ENCODE measurements around the gene ASB2. TPM values are rescaled to one million over a fixed set of nuclear protein-coding genes. Genes with fewer than 3 reads are reported as not detected.

Gene ASB2, protein sequence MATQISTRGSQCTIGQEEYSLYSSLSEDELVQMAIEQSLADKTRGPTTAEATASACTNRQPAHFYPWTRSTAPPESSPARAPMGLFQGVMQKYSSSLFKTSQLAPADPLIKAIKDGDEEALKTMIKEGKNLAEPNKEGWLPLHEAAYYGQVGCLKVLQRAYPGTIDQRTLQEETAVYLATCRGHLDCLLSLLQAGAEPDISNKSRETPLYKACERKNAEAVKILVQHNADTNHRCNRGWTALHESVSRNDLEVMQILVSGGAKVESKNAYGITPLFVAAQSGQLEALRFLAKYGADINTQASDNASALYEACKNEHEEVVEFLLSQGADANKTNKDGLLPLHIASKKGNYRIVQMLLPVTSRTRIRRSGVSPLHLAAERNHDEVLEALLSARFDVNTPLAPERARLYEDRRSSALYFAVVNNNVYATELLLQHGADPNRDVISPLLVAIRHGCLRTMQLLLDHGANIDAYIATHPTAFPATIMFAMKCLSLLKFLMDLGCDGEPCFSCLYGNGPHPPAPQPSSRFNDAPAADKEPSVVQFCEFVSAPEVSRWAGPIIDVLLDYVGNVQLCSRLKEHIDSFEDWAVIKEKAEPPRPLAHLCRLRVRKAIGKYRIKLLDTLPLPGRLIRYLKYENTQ
- 100 to 1,000 TPM; 115 to 141 (median 126) TPM for total RNA-seq
- polyA plus RNA-seq: 112 TPM
- long read RNA-seq, donor 1, transcript ASB2-202 (3 exons, 2,168 nt): minor isoform, 16 of 328 reads
- long read RNA-seq, donor 1, transcript ASB2-203 (10 exons, 2,842 nt): major isoform, 218 of 328 reads
- long read RNA-seq, donor 1, transcript ASB2-201 (8 exons, 2,743 nt): minor isoform, 9 of 328 reads
- long read RNA-seq, donor 1, partial matches to known transcripts: 50 of 328 reads
- long read RNA-seq, donor 1, other reads (novel, unspliced or antisense): 35 of 328 reads
- long read RNA-seq, donor 2, transcript ASB2-202 (3 exons, 2,168 nt): minor isoform, 13 of 240 reads
- long read RNA-seq, donor 2, transcript ASB2-203 (10 exons, 2,842 nt): major isoform, 164 of 240 reads
- long read RNA-seq, donor 2, transcript ASB2-201 (8 exons, 2,743 nt): minor isoform, 8 of 240 reads
- long read RNA-seq, donor 2, partial matches to known transcripts: 29 of 240 reads
- long read RNA-seq, donor 2, other reads (novel, unspliced or antisense): 26 of 240 reads
- long read RNA-seq, donor 3, transcript ASB2-203 (10 exons, 2,842 nt): major isoform, 825 of 1,141 reads
- long read RNA-seq, donor 3, transcript ASB2-202 (3 exons, 2,168 nt): minor isoform, 8 of 1,141 reads
- long read RNA-seq, donor 3, transcript ASB2-201 (8 exons, 2,743 nt): minor isoform, 30 of 1,141 reads
- long read RNA-seq, donor 3, partial matches to known transcripts: 124 of 1,141 reads
- long read RNA-seq, donor 3, other reads (novel, unspliced or antisense): 154 of 1,141 reads
- long read RNA-seq, donor 4, transcript ASB2-203 (10 exons, 2,842 nt): major isoform, 111 of 160 reads
- long read RNA-seq, donor 4, transcript ASB2-202 (3 exons, 2,168 nt): minor isoform, 5 of 160 reads
- long read RNA-seq, donor 4, partial matches to known transcripts: 25 of 160 reads
- long read RNA-seq, donor 4, other reads (novel, unspliced or antisense): 16 of 160 reads

DNA sequence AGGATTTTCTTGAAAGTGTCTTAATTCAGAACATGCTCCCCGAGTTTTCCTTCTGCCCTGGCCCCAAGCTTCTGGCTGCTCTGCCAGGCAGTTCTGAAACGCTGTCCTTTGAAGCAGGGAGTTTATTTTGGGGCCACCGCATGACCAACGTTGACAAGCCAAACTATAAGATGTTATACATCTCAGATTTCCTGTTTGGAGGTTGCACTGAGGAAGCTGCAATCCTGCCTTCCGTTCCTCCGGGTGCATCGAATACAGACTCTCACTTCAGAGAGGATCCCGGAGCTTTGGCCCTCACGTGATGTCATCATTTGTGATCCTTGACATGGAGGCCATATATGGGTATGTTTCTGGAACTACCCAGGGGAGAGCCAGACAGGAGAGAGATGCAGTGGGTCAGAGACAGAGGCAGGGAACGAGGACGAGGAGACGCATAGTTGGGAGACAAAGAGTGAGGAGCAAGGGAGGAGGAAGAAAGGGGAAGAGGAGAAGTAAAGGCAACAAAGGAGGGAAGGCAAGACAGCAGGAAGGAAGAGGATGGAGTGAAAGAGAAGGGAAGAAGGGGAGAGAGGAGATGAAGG, at the start of gene ASB2:
TSS of gene ASB2 (minus strand) at position 94 of the 581 bp plus-strand sequence. CDS start 12,031 bp downstream, outside the sequence.
- DNase-seq: peak in 1 of 3 donors; percentile 29

DNA sequence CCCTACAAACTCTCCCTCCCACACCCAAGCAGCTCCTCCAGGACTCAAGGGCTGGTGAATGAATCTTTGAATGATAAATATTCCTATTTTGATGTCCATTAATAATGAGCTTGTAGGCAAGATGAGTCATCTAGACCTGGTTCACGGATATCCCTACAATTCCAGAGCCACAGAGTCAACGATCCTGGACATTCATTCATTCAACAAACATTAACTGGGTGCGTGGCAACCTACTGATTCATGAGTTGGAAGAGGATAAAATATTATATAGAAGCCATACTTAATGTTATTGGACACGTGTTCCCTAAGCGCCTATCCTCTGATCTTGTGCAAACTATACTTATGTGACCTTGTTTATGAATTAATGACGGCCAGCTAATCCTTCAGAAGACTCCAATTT, 49.4 kb upstream of the ASB2 start:
- Histone ChIP-seq H3K27ac (ENCODE audit: low read length) (no peak overlapping the region), H3K4me3 (ENCODE audit: low read length) (no peak overlapping the region), H3K9me3 (ENCODE audit: control insufficient read depth, low read length) (no peaks in the 10 kb centered on the region), H3K27me3 (ENCODE audit: control insufficient read depth, insufficient read depth) (no peaks in the 10 kb centered on the region), H3K4me1 (ENCODE audit: control insufficient read depth, insufficient read depth, low read length) (no peaks in the 10 kb centered on the region)
- ATAC-seq (no peak), DNase-seq (no peak)
- intact Hi-C loops (cut with DNase I): no loop called here
- WGBS: 60% methylated on average over 6 of the region's 6 CpGs

More for the DNA sequence above, at the start of gene ASB2:
- Histone ChIP-seq H3K4me3 (ENCODE audit: low read length) (peak within 1 kb of the TSS; percentile 36), H3K9me3 (ENCODE audit: control insufficient read depth, low read length) (no peaks in the 10 kb centered on the region), H3K27me3 (ENCODE audit: control insufficient read depth, insufficient read depth) (no peaks in the 10 kb centered on the region), H3K4me1 (ENCODE audit: control insufficient read depth, insufficient read depth, low read length) (peaks cover 8% of the 10 kb centered on the region), H3K27ac (ENCODE audit: low read length) (peak within 1 kb of the TSS; percentile 67)
- intact Hi-C loops (cut with DNase I): no loop called here
- 15% methylated on average over 12 of the region's 12 CpGs for WGBS
- peak; percentile 39 to 56 for ATAC-seq

DNA sequence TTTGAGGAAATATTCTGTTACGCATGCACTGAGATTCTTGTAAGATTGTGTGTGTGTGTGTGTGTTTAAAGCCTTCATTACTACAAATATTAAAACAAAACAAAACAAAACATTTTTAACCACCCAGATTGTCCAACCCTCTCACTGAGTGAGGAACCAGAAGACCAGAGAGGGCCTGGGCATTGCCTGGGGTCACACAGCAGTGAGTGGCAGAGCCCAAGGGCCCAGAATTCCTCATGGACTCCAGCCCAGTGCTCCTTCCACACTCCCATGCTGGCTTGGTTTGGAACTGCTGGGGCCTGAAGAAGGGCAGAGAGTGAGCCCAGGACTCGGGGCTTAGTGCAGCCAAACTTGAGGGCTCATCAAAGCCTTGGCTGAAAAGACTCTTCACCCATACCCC, 48.2 kb upstream of the ASB2 start:
- Histone ChIP-seq H3K4me3 (ENCODE audit: low read length) (no peak overlapping the region), H3K9me3 (ENCODE audit: control insufficient read depth, low read length) (no peaks in the 10 kb centered on the region), H3K27me3 (ENCODE audit: control insufficient read depth, insufficient read depth) (no peaks in the 10 kb centered on the region), H3K4me1 (ENCODE audit: control insufficient read depth, insufficient read depth, low read length) (no peaks in the 10 kb centered on the region), H3K27ac (ENCODE audit: low read length) (no peak overlapping the region)
- intact Hi-C loops (cut with DNase I): no loop called here
- ATAC-seq (no peak), DNase-seq (peak in 1 of 3 donors; percentile 14)
- 93% methylated on average over 2 of the region's 2 CpGs for WGBS

DNA sequence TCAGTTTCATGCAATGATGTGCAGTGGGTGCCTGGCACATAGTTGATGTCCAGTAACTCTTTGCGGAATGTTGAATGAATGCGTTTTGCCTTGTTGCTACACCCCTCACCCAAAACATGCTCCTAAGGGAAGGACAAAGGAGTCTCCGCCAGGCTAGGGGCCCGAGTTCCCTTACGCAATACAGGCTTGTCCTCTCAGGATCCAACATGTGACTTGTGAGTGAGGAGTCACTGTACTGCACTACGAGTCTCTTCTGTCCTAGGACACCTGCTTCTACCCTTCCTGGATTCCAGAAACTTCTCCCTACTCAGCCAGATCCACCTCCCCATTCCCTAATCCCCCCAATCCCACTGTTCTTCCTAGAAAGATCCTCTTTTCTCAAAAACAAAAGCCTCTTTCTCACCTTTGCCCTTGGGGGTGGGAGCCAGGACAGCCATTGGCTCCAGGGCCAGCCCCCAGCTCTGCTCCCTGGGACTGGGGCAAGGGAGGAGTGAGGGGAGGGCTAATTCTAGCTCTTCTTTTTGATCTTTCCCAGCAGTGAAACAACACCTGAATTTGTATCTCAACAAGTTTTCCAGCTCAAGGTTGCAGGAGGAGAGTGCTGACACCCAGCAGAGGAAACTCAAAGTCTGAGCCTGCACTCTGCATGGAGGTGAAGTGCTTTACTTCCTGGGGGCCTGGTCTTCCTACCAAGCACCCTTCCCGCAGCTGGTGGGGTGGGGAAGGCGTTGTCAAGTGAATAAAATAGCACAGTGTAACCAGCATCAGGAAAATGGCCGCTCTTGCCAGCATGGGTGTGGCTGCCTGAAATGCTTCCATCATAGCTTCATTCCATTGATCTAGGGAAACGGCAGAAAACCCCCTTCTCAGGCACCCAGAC, 46.4 kb upstream of the ASB2 start:
- H3K4me3 ChIP-seq (ENCODE audit: low read length): no peak overlapping the region
- ATAC-seq (no peak), DNase-seq (peak in 1 of 3 donors; percentile 42)
- H3K4me1 ChIP-seq (ENCODE audit: control insufficient read depth, insufficient read depth, low read length): no peaks in the 10 kb centered on the region
- intact Hi-C loops (cut with DNase I): no loop called here
- H3K27me3 ChIP-seq (ENCODE audit: control insufficient read depth, insufficient read depth): no peaks in the 10 kb centered on the region
- H3K9me3 ChIP-seq (ENCODE audit: control insufficient read depth, low read length): no peaks in the 10 kb centered on the region
- H3K27ac ChIP-seq (ENCODE audit: low read length): no peak overlapping the region
- WGBS: 70% methylated on average over 10 of the region's 10 CpGs

DNA sequence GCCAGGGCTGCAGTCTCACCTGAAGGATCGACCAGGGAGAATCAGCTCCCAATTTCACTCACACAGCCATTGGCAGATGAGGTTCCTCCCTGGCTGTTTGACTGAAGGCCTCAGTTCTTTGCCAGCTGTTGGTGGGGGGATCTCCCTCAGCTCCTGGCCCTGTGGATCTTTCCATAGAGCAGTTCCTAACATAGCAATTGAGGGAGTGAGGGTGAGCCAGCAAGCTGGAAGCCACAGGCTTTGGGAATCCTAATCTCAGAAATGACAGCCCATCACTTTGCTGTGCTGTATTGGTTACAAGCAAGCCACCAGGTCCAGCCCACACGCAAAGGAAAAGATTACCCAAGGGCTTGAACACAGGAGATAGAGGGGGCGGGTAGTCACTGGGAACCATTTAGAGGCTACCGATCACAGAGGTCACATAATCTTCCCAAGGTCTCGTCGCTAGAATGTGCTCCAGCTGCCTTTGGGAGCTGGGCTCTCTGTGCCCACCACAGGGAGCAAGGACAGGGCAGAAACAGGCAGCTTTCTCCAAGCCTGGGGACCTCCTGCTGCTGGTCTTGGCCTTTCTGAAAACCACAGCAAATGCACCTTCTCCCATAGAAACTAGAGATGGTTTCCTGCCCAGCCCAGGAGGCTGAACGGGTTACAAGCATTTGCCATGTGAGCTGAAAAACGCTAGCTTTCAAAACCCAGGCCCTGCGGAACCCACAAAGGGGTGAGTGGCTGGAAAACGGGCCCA, 45.2 kb upstream of the ASB2 start:
- no peak for ATAC-seq
- intact Hi-C loops (cut with DNase I): no loop called here
- WGBS: 56% methylated on average over 10 of the region's 10 CpGs

DNA sequence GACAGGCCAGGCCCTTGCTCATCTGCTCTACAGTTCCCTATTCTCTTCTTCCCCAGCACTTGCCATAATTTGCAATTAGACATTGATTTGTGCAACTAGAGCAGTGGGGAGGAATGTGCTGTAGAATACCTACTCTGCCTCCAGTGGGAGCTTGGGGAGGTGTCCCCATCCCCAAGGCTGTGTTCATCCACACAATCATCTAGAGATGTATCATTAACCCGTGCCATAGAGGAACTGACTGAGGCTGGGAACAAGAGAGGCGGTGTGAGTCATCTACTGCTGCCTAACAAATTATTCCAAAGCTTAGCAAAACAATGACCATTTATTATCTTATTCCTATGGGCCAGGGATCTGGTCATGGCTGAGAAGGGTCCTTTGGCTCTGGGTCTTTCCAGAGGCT, 44.6 kb upstream of the ASB2 start:
- Histone ChIP-seq H3K9me3 (ENCODE audit: control insufficient read depth, low read length) (no peaks in the 10 kb centered on the region), H3K27me3 (ENCODE audit: control insufficient read depth, insufficient read depth) (no peaks in the 10 kb centered on the region), H3K4me1 (ENCODE audit: control insufficient read depth, insufficient read depth, low read length) (no peaks in the 10 kb centered on the region), H3K27ac (ENCODE audit: low read length) (no peak overlapping the region), H3K4me3 (ENCODE audit: low read length) (no peak overlapping the region)
- ATAC-seq (no peak), DNase-seq (peak in 1 of 3 donors; percentile 18)
- WGBS: 78% methylated on average over 2 of the region's 2 CpGs
- intact Hi-C loops (cut with DNase I): no loop called here

More for the DNA sequence above, 45.2 kb upstream of the ASB2 start:
- H3K4me1 ChIP-seq (ENCODE audit: control insufficient read depth, insufficient read depth, low read length): no peaks in the 10 kb centered on the region
- no peaks in the 10 kb centered on the region for H3K9me3 ChIP-seq (ENCODE audit: control insufficient read depth, low read length)
- H3K27me3 ChIP-seq (ENCODE audit: control insufficient read depth, insufficient read depth): no peaks in the 10 kb centered on the region
- peak in 1 of 3 donors; percentile 12 for DNase-seq
- no peak overlapping the region for H3K4me3 ChIP-seq (ENCODE audit: low read length)
- no peak overlapping the region for H3K27ac ChIP-seq (ENCODE audit: low read length)

DNA sequence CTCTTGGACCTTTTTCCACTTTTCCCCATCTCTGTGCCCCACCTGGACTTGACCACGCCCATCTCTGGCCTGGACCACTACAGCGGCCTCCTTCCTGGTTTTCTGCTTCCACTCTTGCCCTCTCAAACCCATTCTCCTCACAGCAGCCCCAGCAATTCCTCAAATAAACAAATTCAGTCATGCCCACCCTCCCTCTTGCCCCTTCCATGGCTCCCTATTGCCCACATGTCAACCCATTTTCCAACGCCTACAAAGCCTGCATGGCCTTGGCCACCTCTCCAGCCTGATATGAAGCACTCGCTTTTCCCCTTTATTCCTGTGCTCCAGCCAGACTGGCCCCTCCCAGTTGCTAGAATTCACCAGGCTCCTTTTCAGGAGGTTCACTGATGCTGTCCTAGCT, 43.9 kb upstream of the ASB2 start:
- Histone ChIP-seq H3K4me3 (ENCODE audit: low read length) (no peak overlapping the region), H3K27ac (ENCODE audit: low read length) (no peak overlapping the region), H3K27me3 (ENCODE audit: control insufficient read depth, insufficient read depth) (no peaks in the 10 kb centered on the region), H3K4me1 (ENCODE audit: control insufficient read depth, insufficient read depth, low read length) (no peaks in the 10 kb centered on the region), H3K9me3 (ENCODE audit: control insufficient read depth, low read length) (no peaks in the 10 kb centered on the region)
- WGBS: 86% methylated on average over 4 of the region's 4 CpGs
- no peak for ATAC-seq
- intact Hi-C loops (cut with DNase I): no loop called here
- DNase-seq: no peak

DNA sequence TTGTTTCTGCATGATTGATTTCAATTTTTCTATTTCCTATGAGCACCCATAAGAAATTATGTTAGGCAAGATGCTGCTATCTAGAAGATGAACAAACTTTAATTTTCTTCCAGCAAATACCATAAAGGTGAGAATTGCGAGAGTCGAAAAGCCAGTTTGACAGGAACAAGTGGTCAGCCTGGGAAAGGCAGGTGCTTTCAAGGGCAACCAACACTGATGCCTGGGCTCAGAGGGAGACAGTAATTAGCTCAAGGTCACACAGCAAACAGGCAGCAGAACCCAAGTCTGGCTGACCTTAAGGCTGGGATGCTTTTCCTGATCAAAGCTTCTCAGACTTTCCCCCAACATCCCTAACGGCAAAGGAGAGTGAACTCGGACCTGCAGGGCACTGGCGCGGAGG, 43.0 kb upstream of the ASB2 start:
- Histone ChIP-seq H3K27ac (ENCODE audit: low read length) (no peak overlapping the region), H3K4me1 (ENCODE audit: control insufficient read depth, insufficient read depth, low read length) (no peaks in the 10 kb centered on the region), H3K4me3 (ENCODE audit: low read length) (no peak overlapping the region), H3K27me3 (ENCODE audit: control insufficient read depth, insufficient read depth) (no peaks in the 10 kb centered on the region), H3K9me3 (ENCODE audit: control insufficient read depth, low read length) (no peaks in the 10 kb centered on the region)
- no peak for DNase-seq
- WGBS: 84% methylated on average over 6 of the region's 6 CpGs
- no peak for ATAC-seq
- intact Hi-C loops (cut with DNase I): no loop called here

DNA sequence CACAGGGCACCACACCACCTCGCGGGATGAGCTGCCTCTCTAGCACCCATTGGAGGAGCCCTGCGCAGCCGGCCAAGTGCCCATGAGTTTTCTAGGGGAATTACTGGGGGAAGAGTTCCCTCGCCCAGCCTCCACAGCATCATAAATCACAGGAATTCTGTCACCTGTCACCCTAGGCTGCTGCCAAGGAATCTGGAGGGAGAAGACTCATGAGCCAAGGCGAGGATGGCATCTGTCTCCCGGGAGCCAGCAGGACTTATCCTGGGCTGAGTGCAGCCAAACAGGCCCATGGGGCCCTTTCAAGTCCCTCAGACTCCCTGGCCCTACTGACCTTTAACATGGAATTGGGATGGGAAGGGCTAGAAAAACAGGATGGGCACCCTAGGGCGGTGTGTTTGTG, 41.9 kb upstream of the ASB2 start:
- Histone ChIP-seq H3K9me3 (ENCODE audit: control insufficient read depth, low read length) (no peaks in the 10 kb centered on the region), H3K27me3 (ENCODE audit: control insufficient read depth, insufficient read depth) (no peaks in the 10 kb centered on the region), H3K4me1 (ENCODE audit: control insufficient read depth, insufficient read depth, low read length) (no peaks in the 10 kb centered on the region), H3K27ac (ENCODE audit: low read length) (no peak overlapping the region), H3K4me3 (ENCODE audit: low read length) (no peak overlapping the region)
- DNase-seq (peak in 1 of 3 donors; percentile 33), ATAC-seq (no peak)
- WGBS: 74% methylated on average over 8 of the region's 8 CpGs
- intact Hi-C loops (cut with DNase I): no loop called here
